ENCODE measurements around the gene MRPL10.
A peak's percentile ranks its signal among the peaks of the same experiment; 100 is the strongest.
"Not testable (repeated sequence)": the region's sequence is repeated elsewhere in the genome, so short reads cannot be mapped to it uniquely, and the experiment has no call there.

Gene MRPL10

GRCh38 chr17:47789611-47790561 lies 41.5 kb downstream of the MRPL10 start:
- peak; percentile 58 for DNase-seq

- no peak for DNase-seq
Observed at GRCh38 chr17:47785538-47786123, 45.7 kb downstream of the MRPL10 start.

GRCh38 chr17:47781397-47781796 lies 49.9 kb downstream of the MRPL10 start:
- DNase-seq = no peak

GRCh38 chr17:47778184-47778635 lies 53.1 kb downstream of the MRPL10 start:
- DNase-seq = no peak

GRCh38 chr17:47776330-47777197 lies 54.8 kb downstream of the MRPL10 start:
- DNase-seq = peak; percentile 28

- no peak for DNase-seq
Observed at GRCh38 chr17:47774987-47775580, 56.3 kb downstream of the MRPL10 start.

GRCh38 chr17:47774331-47774730 lies 57.0 kb downstream of the MRPL10 start:
- DNase-seq = no peak

GRCh38 chr17:47773649-47774048 lies 57.7 kb downstream of the MRPL10 start:
- not testable (repeated sequence) for DNase-seq
